Measurements from ENCODE around the gene ABCG2.

ABCG2 gene

DNA sequence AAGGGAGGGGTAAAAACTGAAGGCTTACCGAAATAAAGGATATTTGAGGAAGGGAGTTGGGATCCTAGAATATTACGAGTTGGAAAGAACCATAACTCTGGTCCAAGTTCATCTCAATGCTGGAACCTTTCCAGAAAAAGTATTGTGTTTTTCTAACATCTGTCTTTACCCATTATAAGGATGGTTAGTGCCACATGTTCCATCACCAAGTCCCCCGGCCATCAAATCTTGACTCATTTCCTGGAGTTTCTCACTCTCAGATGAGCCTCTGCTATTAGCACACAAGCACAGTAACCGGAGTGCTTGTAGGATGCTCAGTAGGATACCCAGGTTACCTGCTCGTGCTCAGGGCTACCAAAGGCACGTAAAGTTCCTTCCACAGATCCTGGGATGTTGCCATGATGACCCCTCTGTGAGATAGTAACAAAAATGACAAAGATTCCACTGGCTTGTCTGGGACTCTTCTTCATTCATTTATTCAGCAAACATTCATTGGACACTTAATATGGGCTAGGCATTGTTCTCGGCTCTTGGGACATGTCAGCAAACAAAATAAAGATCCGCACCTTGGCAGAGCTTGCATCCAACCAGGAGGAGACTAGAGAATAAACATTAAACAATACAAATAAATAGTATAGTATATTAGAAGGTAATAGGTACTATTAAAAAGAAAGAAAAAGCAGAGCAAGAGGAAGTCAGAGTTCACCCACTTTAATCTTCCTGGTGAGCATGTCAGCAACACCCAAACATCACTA, 114.7 kb downstream of the ABCG2 start:
- H3K27ac ChIP-seq = no peak overlapping the region
- TF ChIP-seq, protein P1, sequence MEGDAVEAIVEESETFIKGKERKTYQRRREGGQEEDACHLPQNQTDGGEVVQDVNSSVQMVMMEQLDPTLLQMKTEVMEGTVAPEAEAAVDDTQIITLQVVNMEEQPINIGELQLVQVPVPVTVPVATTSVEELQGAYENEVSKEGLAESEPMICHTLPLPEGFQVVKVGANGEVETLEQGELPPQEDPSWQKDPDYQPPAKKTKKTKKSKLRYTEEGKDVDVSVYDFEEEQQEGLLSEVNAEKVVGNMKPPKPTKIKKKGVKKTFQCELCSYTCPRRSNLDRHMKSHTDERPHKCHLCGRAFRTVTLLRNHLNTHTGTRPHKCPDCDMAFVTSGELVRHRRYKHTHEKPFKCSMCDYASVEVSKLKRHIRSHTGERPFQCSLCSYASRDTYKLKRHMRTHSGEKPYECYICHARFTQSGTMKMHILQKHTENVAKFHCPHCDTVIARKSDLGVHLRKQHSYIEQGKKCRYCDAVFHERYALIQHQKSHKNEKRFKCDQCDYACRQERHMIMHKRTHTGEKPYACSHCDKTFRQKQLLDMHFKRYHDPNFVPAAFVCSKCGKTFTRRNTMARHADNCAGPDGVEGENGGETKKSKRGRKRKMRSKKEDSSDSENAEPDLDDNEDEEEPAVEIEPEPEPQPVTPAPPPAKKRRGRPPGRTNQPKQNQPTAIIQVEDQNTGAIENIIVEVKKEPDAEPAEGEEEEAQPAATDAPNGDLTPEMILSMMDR (IDR thresholded peaks at IDR 0.05) = no peak
- no peaks in the 10 kb centered on the region for H3K9me3 ChIP-seq
- H3K4me3 ChIP-seq (ENCODE audit: low read depth in 1 of 2, low read length in 1 of 2) = no peak overlapping the region
- H3K4me1 ChIP-seq (ENCODE audit: control insufficient read depth in 1 of 2, insufficient read depth in 1 of 2, low read depth in 1 of 2, low read length in 1 of 2) = no peaks in the 10 kb centered on the region
- peaks cover 67% of the 10 kb centered on the region for H3K36me3 ChIP-seq
- H3K27me3 ChIP-seq = no peaks in the 10 kb centered on the region

DNA sequence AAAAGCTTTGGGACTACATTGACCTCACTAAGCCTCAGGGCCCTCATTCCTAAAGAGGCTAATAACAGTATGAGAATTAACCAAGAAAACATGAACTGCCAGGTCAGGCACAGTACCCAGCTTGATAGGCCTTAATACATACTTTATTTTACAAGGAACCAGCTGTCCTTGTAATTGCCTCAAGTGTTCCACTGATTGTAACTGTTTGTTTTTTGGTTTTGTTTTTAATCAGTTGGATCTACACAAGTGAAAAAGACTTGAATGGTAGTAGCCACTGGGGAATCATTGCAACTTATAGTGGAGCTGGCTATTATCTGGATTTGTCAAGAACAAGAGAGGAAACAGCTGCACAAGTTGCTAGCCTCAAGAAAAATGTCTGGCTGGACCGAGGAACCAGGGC, 115.4 kb downstream of the ABCG2 start:
- H3K4me3 ChIP-seq (ENCODE audit: low read depth in 1 of 2, low read length in 1 of 2) = no peak overlapping the region
- H3K27me3 ChIP-seq = no peaks in the 10 kb centered on the region
- H3K9me3 ChIP-seq = no peaks in the 10 kb centered on the region
- H3K27ac ChIP-seq = no peak overlapping the region
- no peaks in the 10 kb centered on the region for H3K4me1 ChIP-seq (ENCODE audit: control insufficient read depth in 1 of 2, insufficient read depth in 1 of 2, low read depth in 1 of 2, low read length in 1 of 2)
- H3K36me3 ChIP-seq = peaks cover 71% of the 10 kb centered on the region
- TF ChIP-seq, protein P1 (IDR thresholded peaks at IDR 0.05) = no peak

DNA sequence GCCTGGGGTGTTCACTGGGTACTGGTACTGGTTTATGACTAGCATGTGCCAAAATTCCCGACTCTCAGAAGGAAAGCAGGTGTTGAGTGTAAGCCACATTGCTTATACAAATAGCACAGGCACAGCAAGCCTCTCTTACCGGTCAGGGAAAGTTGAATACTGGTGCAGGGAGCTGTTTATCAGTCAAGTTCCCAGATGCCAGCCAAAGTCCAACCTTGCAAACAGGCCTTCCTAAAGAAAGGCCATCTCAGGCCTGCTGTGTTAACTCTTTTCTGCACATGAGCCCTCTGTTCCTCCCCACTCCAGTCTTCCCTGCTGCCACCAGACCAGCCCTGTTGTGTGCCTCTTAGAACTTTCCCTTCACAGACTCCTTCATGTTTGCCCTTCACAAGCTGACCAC, 116.8 kb downstream of the ABCG2 start:
- Histone ChIP-seq H3K36me3 (peaks cover 82% of the 10 kb centered on the region), H3K4me3 (ENCODE audit: low read depth in 1 of 2, low read length in 1 of 2) (no peak overlapping the region), H3K4me1 (ENCODE audit: control insufficient read depth in 1 of 2, insufficient read depth in 1 of 2, low read depth in 1 of 2, low read length in 1 of 2) (no peaks in the 10 kb centered on the region), H3K27me3 (no peaks in the 10 kb centered on the region), H3K27ac (no peak overlapping the region), H3K9me3 (no peaks in the 10 kb centered on the region)
- TF ChIP-seq, protein P1 (IDR thresholded peaks at IDR 0.05) = no peak

DNA sequence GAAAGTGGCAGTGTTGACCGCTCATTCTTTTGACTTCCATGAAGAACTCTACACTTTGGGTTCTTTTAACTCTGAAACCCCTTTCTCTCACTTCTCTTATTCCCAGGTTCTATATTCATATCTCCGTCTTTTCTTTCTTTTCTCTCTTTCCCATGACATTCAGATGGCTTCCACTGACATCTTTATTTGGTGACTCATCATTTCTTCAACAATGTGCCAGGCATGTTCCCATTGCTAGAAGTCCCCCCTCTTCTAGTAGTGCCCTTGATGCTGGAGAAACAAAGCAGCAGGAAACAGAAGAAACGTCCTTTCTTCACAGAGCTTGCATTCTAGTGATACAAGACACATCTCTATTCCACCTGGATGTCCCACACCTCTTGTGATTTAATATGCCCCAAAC, 117.7 kb downstream of the ABCG2 start:
- H3K4me1 ChIP-seq (ENCODE audit: control insufficient read depth in 1 of 2, insufficient read depth in 1 of 2, low read depth in 1 of 2, low read length in 1 of 2) = no peaks in the 10 kb centered on the region
- TF ChIP-seq, protein P1 (IDR thresholded peaks at IDR 0.05) = no peak
- no peak overlapping the region for H3K27ac ChIP-seq

More for the DNA sequence above, 117.7 kb downstream of the ABCG2 start:
- no peak overlapping the region for H3K4me3 ChIP-seq (ENCODE audit: low read depth in 1 of 2, low read length in 1 of 2)
- peaks cover 87% of the 10 kb centered on the region for H3K36me3 ChIP-seq
- H3K9me3 ChIP-seq = no peaks in the 10 kb centered on the region
- H3K27me3 ChIP-seq = no peaks in the 10 kb centered on the region
